Measurements from ENCODE around the gene BRPF1. TPM values are rescaled to one million over a fixed set of nuclear protein-coding genes. Genes with fewer than 3 reads are reported as not detected.

BRPF1 gene
- total and polyA plus RNA-seq, 2 donors (not counting 1 experiment from before 2014, with no cell fraction given): 4.1 to 12.2 TPM

GRCh38 chr3:9727743-9728142 is 3.8 kb upstream of the BRPF1 start:
- Histone ChIP-seq H3K9me3 (ENCODE audit: control insufficient read depth, insufficient read depth, low read depth, low read length) (no peaks in the 10 kb centered on the region), H4K20me1 (ENCODE audit: control insufficient read depth, extremely low read depth, insufficient read depth, low read length) (no peaks in the 10 kb centered on the region), H3K79me2 (ENCODE audit: control insufficient read depth, insufficient read depth, low read length) (peaks cover 9% of the 10 kb centered on the region), H3K4me1 (ENCODE audit: control insufficient read depth, extremely low read depth, insufficient read depth, low read length) (no peaks in the 10 kb centered on the region), H3K9ac (ENCODE audit: insufficient read depth, low read length) (no peak overlapping the region), H3K27me3 (ENCODE audit: control insufficient read depth, insufficient read depth, low read length) (no peaks in the 10 kb centered on the region), H3K36me3 (ENCODE audit: control insufficient read depth, insufficient read depth, low read length) (no peaks in the 10 kb centered on the region), H2AFZ (ENCODE audit: low read length) (no peak overlapping the region), H3K4me2 (ENCODE audit: extremely low read depth, insufficient read depth, low read length) (no peak overlapping the region), H3K27ac (ENCODE audit: insufficient read depth, low read length) (no peak overlapping the region), H3K4me3 (replicated peaks in 1 of 4; ENCODE audit: control extremely low read depth in 1 of 4, insufficient read depth in 1 of 4, low read depth in 3 of 4, low read length in 4 of 4) (no peak overlapping the region)
- no peak for DNase-seq (ENCODE audit: low read depth in 2 of 2)
- TF ChIP-seq EZH2 (IDR thresholded peaks at IDR 0.05; ENCODE audit: low read length, missing control alignments) (no peak), CTCF (conservative IDR thresholded peaks at IDR 0.05 in 1 of 2, IDR thresholded peaks at IDR 0.05 in 1 of 2; ENCODE audit: low read depth in 1 of 2, low read length in 2 of 2) (no peak)

- Histone ChIP-seq H3K4me2 (ENCODE audit: extremely low read depth, insufficient read depth, low read length) (no peak overlapping the region), H3K9me3 (ENCODE audit: control insufficient read depth, insufficient read depth, low read depth, low read length) (no peaks in the 10 kb centered on the region), H3K4me3 (replicated peaks in 1 of 4; ENCODE audit: control extremely low read depth in 1 of 4, insufficient read depth in 1 of 4, low read depth in 3 of 4, low read length in 4 of 4) (no peak overlapping the region), H3K79me2 (ENCODE audit: control insufficient read depth, insufficient read depth, low read length) (peaks cover 26% of the 10 kb centered on the region), H3K27ac (ENCODE audit: insufficient read depth, low read length) (no peak overlapping the region), H3K9ac (ENCODE audit: insufficient read depth, low read length) (no peak overlapping the region), H4K20me1 (ENCODE audit: control insufficient read depth, extremely low read depth, insufficient read depth, low read length) (no peaks in the 10 kb centered on the region), H2AFZ (ENCODE audit: low read length) (no peak overlapping the region), H3K36me3 (ENCODE audit: control insufficient read depth, insufficient read depth, low read length) (no peaks in the 10 kb centered on the region), H3K4me1 (ENCODE audit: control insufficient read depth, extremely low read depth, insufficient read depth, low read length) (peaks cover 5% of the 10 kb centered on the region), H3K27me3 (ENCODE audit: control insufficient read depth, insufficient read depth, low read length) (no peaks in the 10 kb centered on the region)
- no peak for DNase-seq (ENCODE audit: low read depth in 2 of 2)
- TF ChIP-seq EZH2 (IDR thresholded peaks at IDR 0.05; ENCODE audit: low read length, missing control alignments): no peak
- TF ChIP-seq CTCF (conservative IDR thresholded peaks at IDR 0.05 in 1 of 2, IDR thresholded peaks at IDR 0.05 in 1 of 2; ENCODE audit: low read depth in 1 of 2, low read length in 2 of 2): no peak
Measured at GRCh38 chr3:9729419-9729818, 2.1 kb upstream of the BRPF1 start.

- H3K4me3 ChIP-seq (replicated peaks in 1 of 4; ENCODE audit: control extremely low read depth in 1 of 4, insufficient read depth in 1 of 4, low read depth in 3 of 4, low read length in 4 of 4): peak overlapping the region; percentile 54 to 79 (median 66)
- H2AFZ ChIP-seq (ENCODE audit: low read length): peak overlapping the region; percentile 96
- H4K20me1 ChIP-seq (ENCODE audit: control insufficient read depth, extremely low read depth, insufficient read depth, low read length): no peaks in the 10 kb centered on the region
- no peak for TF ChIP-seq EZH2 (IDR thresholded peaks at IDR 0.05; ENCODE audit: low read length, missing control alignments)
- TF ChIP-seq CTCF (conservative IDR thresholded peaks at IDR 0.05 in 1 of 2, IDR thresholded peaks at IDR 0.05 in 1 of 2; ENCODE audit: low read depth in 1 of 2, low read length in 2 of 2): no peak
- peak overlapping the region; percentile 61 for H3K27ac ChIP-seq (ENCODE audit: insufficient read depth, low read length)
- H3K9me3 ChIP-seq (ENCODE audit: control insufficient read depth, insufficient read depth, low read depth, low read length): no peaks in the 10 kb centered on the region
- peaks cover 5% of the 10 kb centered on the region for H3K36me3 ChIP-seq (ENCODE audit: control insufficient read depth, insufficient read depth, low read length)
- H3K27me3 ChIP-seq (ENCODE audit: control insufficient read depth, insufficient read depth, low read length): no peaks in the 10 kb centered on the region
- H3K4me2 ChIP-seq (ENCODE audit: extremely low read depth, insufficient read depth, low read length): peak overlapping the region; percentile 94
- DNase-seq (ENCODE audit: low read depth in 2 of 2): peak in 1 of 2 donors; percentile 74
- H3K4me1 ChIP-seq (ENCODE audit: control insufficient read depth, extremely low read depth, insufficient read depth, low read length): peaks cover 5% of the 10 kb centered on the region
- H3K9ac ChIP-seq (ENCODE audit: insufficient read depth, low read length): peak overlapping the region; percentile 44
- H3K79me2 ChIP-seq (ENCODE audit: control insufficient read depth, insufficient read depth, low read length): peaks cover 31% of the 10 kb centered on the region
Measured at GRCh38 chr3:9730657-9731205, 804 bp upstream of the BRPF1 start.
